NCI-H1092 (cell line): ENCODE measurements around the gene MT1F.
"Not testable (repeated sequence)": the region's sequence is repeated elsewhere in the genome, so short reads cannot be mapped to it uniquely, and the experiment has no call there.

Source experiments
- DNase-seq: peaks from one replicate; lab custom pipeline; 2025; lab: John Stamatoyannopoulos, UW

MT1F gene

GRCh38 chr16:56645311-56645710, 12.4 kb upstream of the MT1F start:
- DNase-seq = no peak

GRCh38 chr16:56645838-56646237, 11.9 kb upstream of the MT1F start:
- no peak for DNase-seq

- DNase-seq = no peak
Measured at GRCh38 chr16:56647641-56648431, 9.9 kb upstream of the MT1F start.

GRCh38 chr16:56649271-56649670, 8.5 kb upstream of the MT1F start:
- DNase-seq = no peak

GRCh38 chr16:56649820-56650219, 7.9 kb upstream of the MT1F start:
- DNase-seq = no peak

GRCh38 chr16:56651586-56651985, 6.2 kb upstream of the MT1F start, which contains the start of gene MT1B:
Gene MT1B (plus strand): TSS chr16:56651886. CDS start chr16:56651954, 68 bp downstream.
- no peak for DNase-seq

GRCh38 chr16:56652600-56652999, 5.2 kb upstream of the MT1F start:
- DNase-seq = no peak

GRCh38 chr16:56653218-56653617, 4.5 kb upstream of the MT1F start:
- no peak for DNase-seq

GRCh38 chr16:56658327-56658875, 642 bp downstream of the MT1F start:
- DNase-seq = no peak

GRCh38 chr16:56662357-56663354, 4.9 kb downstream of the MT1F start:
- DNase-seq = no peak

GRCh38 chr16:56664506-56664905, 6.7 kb downstream of the MT1F start:
- no peak for DNase-seq

GRCh38 chr16:56665286-56666261, 7.8 kb downstream of the MT1F start:
- not testable (repeated sequence) for DNase-seq

GRCh38 chr16:56667581-56668571, 10.1 kb downstream of the MT1F start, which contains the start of gene MT1G:
Gene MT1G (minus strand): TSS chr16:56668065. CDS start chr16:56667993, 72 bp downstream.
- no peak for DNase-seq

GRCh38 chr16:56669005-56669839, 11.5 kb downstream of the MT1F start, which contains the start of gene MT1H:
Gene MT1H (plus strand): TSS chr16:56669814. CDS start chr16:56669885, 71 bp downstream.
- DNase-seq = no peak

GRCh38 chr16:56669840-56670619, 12.3 kb downstream of the MT1F start:
- no peak for DNase-seq

GRCh38 chr16:56670620-56670934, 12.8 kb downstream of the MT1F start:
- no peak for DNase-seq

- DNase-seq = not testable (repeated sequence)
Measured at GRCh38 chr16:56671691-56672090, 13.9 kb downstream of the MT1F start.

GRCh38 chr16:56672171-56672570, 14.4 kb downstream of the MT1F start:
- DNase-seq = not testable (repeated sequence)
